ENCODE measurements around the gene TICAM2. TPM values are rescaled to one million over a fixed set of nuclear protein-coding genes. Genes with fewer than 3 reads are reported as not detected.
A peak's percentile ranks its signal among the peaks of the same experiment; 100 is the strongest.

The TICAM2 gene
- total and polyA plus RNA-seq, 4 experiments from 2014 or later: 0.52 to 1.6 (median 1.3) TPM; not detected in 1

DNA sequence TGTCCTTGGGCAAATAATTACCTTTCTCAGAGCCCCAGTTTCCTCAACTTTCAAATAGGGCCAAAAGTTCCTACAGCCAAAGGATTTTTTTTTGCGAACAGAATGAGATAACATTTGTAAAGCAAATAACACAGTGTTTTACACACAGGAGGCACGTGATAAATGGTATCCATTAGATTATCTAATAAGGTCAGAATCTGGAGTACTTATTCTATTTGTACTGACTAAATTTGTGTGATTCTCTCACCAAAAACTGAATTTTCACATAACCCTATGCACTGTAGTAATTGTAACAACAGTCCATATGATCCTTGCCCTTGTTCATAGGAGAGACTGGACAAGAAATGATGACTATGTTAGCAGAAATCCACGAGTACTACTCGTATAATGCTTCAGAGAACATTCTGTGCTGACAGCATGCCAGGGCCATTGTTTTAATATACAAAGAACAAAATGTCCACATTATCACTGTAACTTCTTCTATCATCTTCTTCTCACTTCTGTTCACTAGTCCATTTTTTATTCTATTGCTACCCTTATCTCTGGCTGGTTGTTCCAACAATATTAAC lies 43.8 kb downstream of the TICAM2 start:
- DNase-seq: no peak
- ChIA-PET POLR2A (ENCODE audit: partially characterized antibody) (no interaction called here), CTCF (ENCODE audit: partially characterized antibody) (interaction anchor here (1.7 kb wide), 1 partner anchor 16 kb away, joined by 6 read pairs; no protein-coding TSS in a partner anchor)
- Histone ChIP-seq H3K36me3 (ENCODE audit: insufficient read depth, low read length) (no peaks in the 10 kb centered on the region), H3K27me3 (ENCODE audit: insufficient read depth, low read length) (no peaks in the 10 kb centered on the region), H3K4me3 (ENCODE audit: low read length in 2 of 2) (no peak overlapping the region), H3K27ac (ENCODE audit: low read depth, low read length) (no peak overlapping the region), H3K4me1 (ENCODE audit: insufficient read depth, low read length) (no peaks in the 10 kb centered on the region), H3K9me3 (ENCODE audit: control insufficient read depth in 1 of 2, low read length in 2 of 2) (no peaks in the 10 kb centered on the region)
- H3K9me3 Mint-ChIP-seq: no peaks in the 10 kb centered on the region
- peaks cover 14 to 20% of the 10 kb centered on the region in 2 donors for H3K27me3 Mint-ChIP-seq
- H3K4me3 Mint-ChIP-seq: no peak overlapping the region
- no peak overlapping the region for H3K27ac Mint-ChIP-seq
- intact Hi-C loops (cut with micrococcal nuclease): no loop called here
- H3K36me3 Mint-ChIP-seq: no peaks in the 10 kb centered on the region
- peaks cover 0 to 1% (median 0%) of the 10 kb centered on the region in 4 donors for H3K4me1 Mint-ChIP-seq

- peaks cover 0 to 1% (median 0%) of the 10 kb centered on the region in 4 donors for H3K4me1 Mint-ChIP-seq
- no peak overlapping the region for H3K27ac ChIP-seq (ENCODE audit: low read depth, low read length)
- H3K27ac Mint-ChIP-seq: no peak overlapping the region
- no peaks in the 10 kb centered on the region for H3K27me3 ChIP-seq (ENCODE audit: insufficient read depth, low read length)
- peaks cover 13 to 15% of the 10 kb centered on the region in 2 donors for H3K27me3 Mint-ChIP-seq
- H3K4me1 ChIP-seq (ENCODE audit: insufficient read depth, low read length): no peaks in the 10 kb centered on the region
- no peak overlapping the region for H3K4me3 ChIP-seq (ENCODE audit: low read length in 2 of 2)
- ChIA-PET CTCF (ENCODE audit: partially characterized antibody) (no interaction called here), POLR2A (ENCODE audit: partially characterized antibody) (no interaction called here)
- H3K9me3 ChIP-seq (ENCODE audit: control insufficient read depth in 1 of 2, low read length in 2 of 2): no peaks in the 10 kb centered on the region
- no peak for DNase-seq
- no peaks in the 10 kb centered on the region for H3K36me3 ChIP-seq (ENCODE audit: insufficient read depth, low read length)
- no peaks in the 10 kb centered on the region for H3K9me3 Mint-ChIP-seq
- H3K36me3 Mint-ChIP-seq: no peaks in the 10 kb centered on the region
- intact Hi-C loops (cut with micrococcal nuclease): no loop called here
- H3K4me3 Mint-ChIP-seq: peak overlapping the region in 1 of 8 donors; percentile 15
These were observed 44.5 kb downstream of the TICAM2 start for GRCh38 chr5:115557667-115558387.

- ChIA-PET CTCF (ENCODE audit: partially characterized antibody) (no interaction called here), POLR2A (ENCODE audit: partially characterized antibody) (no interaction called here)
- no peak overlapping the region for H3K27ac ChIP-seq (ENCODE audit: low read depth, low read length)
- Mint-ChIP-seq H3K4me1 (peaks cover 0 to 1% (median 0%) of the 10 kb centered on the region in 4 donors), H3K36me3 (no peaks in the 10 kb centered on the region), H3K9me3 (no peaks in the 10 kb centered on the region), H3K4me3 (no peak overlapping the region), H3K27me3 (peaks cover 11 to 22% of the 10 kb centered on the region in 2 donors), H3K27ac (no peak overlapping the region)
- no peaks in the 10 kb centered on the region for H3K4me1 ChIP-seq (ENCODE audit: insufficient read depth, low read length)
- no peak for DNase-seq
- H3K4me3 ChIP-seq (ENCODE audit: low read length in 2 of 2): no peak overlapping the region
- H3K36me3 ChIP-seq (ENCODE audit: insufficient read depth, low read length): no peaks in the 10 kb centered on the region
- no peaks in the 10 kb centered on the region for H3K9me3 ChIP-seq (ENCODE audit: control insufficient read depth in 1 of 2, low read length in 2 of 2)
- intact Hi-C loops (cut with micrococcal nuclease): no loop called here
- H3K27me3 ChIP-seq (ENCODE audit: insufficient read depth, low read length): no peaks in the 10 kb centered on the region
These were observed 46.0 kb downstream of the TICAM2 start for GRCh38 chr5:115556276-115556675.

DNA sequence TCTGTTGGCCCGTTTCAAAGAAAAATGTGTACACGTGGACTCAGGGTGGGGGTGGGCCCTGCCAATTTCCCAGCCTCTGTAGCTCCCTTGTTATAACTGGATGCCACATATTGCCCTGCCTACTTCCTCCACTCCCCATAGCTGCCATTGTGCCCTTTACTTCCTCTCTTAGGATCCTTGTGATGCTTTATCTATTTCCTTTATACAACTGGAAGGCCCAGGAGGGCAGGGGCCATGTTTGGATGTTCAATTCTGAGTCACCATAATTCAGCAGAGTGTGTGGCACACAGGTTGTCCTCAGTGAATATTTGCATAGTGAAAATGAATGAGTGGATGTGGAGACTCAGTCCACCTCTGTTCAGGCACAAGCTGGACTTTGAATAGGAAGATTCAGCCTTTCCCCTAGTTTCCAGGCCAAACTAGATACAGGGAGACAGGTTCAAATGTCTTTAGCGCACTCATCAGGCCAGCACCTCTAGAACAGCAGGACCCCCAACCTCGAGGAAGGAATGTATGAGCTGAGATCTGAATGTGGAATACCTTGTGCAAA lies 47.1 kb downstream of the TICAM2 start:
- H3K27me3 Mint-ChIP-seq: peaks cover 5 to 17% of the 10 kb centered on the region in 2 donors
- H3K4me3 ChIP-seq (ENCODE audit: low read length in 2 of 2): no peak overlapping the region
- no peak overlapping the region for H3K27ac Mint-ChIP-seq
- H3K4me3 Mint-ChIP-seq: no peak overlapping the region
- H3K36me3 Mint-ChIP-seq: no peaks in the 10 kb centered on the region
- no peaks in the 10 kb centered on the region for H3K9me3 ChIP-seq (ENCODE audit: control insufficient read depth in 1 of 2, low read length in 2 of 2)
- DNase-seq: no peak
- no peaks in the 10 kb centered on the region for H3K27me3 ChIP-seq (ENCODE audit: insufficient read depth, low read length)
- intact Hi-C loops (cut with micrococcal nuclease): no loop called here
- H3K4me1 Mint-ChIP-seq: peaks cover 0 to 1% (median 0%) of the 10 kb centered on the region in 4 donors
- H3K36me3 ChIP-seq (ENCODE audit: insufficient read depth, low read length): no peaks in the 10 kb centered on the region
- H3K4me1 ChIP-seq (ENCODE audit: insufficient read depth, low read length): no peaks in the 10 kb centered on the region
- H3K27ac ChIP-seq (ENCODE audit: low read depth, low read length): no peak overlapping the region
- H3K9me3 Mint-ChIP-seq: no peaks in the 10 kb centered on the region
- POLR2A ChIA-PET (ENCODE audit: partially characterized antibody): interaction anchor here (1.1 kb wide), 1 partner anchor 12 kb away, joined by 3 read pairs; no protein-coding TSS in a partner anchor
- CTCF ChIA-PET (ENCODE audit: partially characterized antibody): interaction anchor here (0.9 to 1.0 kb wide), 2 partner anchors 16 to 20 kb away, joined by 3 read pairs; no protein-coding TSS in a partner anchor

- no peak overlapping the region for H3K27ac ChIP-seq (ENCODE audit: low read depth, low read length)
- no peaks in the 10 kb centered on the region for H3K4me1 ChIP-seq (ENCODE audit: insufficient read depth, low read length)
- H3K36me3 ChIP-seq (ENCODE audit: insufficient read depth, low read length): no peaks in the 10 kb centered on the region
- no peak overlapping the region for H3K27ac Mint-ChIP-seq
- no peak overlapping the region for H3K4me3 ChIP-seq (ENCODE audit: low read length in 2 of 2)
- peaks cover 4 to 13% of the 10 kb centered on the region in 2 donors for H3K27me3 Mint-ChIP-seq
- POLR2A ChIA-PET (ENCODE audit: partially characterized antibody): no interaction called here
- no peaks in the 10 kb centered on the region for H3K36me3 Mint-ChIP-seq
- H3K9me3 ChIP-seq (ENCODE audit: control insufficient read depth in 1 of 2, low read length in 2 of 2): no peaks in the 10 kb centered on the region
- no peaks in the 10 kb centered on the region for H3K9me3 Mint-ChIP-seq
- DNase-seq: no peak
- no peak overlapping the region for H3K4me3 Mint-ChIP-seq
- intact Hi-C loops (cut with micrococcal nuclease): no loop called here
- peaks cover 0 to 1% (median 0%) of the 10 kb centered on the region in 4 donors for H3K4me1 Mint-ChIP-seq
- CTCF ChIA-PET (ENCODE audit: partially characterized antibody): interaction anchor here (1.2 kb wide), 1 partner anchor 21 kb away, joined by 4 read pairs; no protein-coding TSS in a partner anchor
- no peaks in the 10 kb centered on the region for H3K27me3 ChIP-seq (ENCODE audit: insufficient read depth, low read length)
These were observed 49.2 kb downstream of the TICAM2 start for GRCh38 chr5:115553082-115553481.

DNA sequence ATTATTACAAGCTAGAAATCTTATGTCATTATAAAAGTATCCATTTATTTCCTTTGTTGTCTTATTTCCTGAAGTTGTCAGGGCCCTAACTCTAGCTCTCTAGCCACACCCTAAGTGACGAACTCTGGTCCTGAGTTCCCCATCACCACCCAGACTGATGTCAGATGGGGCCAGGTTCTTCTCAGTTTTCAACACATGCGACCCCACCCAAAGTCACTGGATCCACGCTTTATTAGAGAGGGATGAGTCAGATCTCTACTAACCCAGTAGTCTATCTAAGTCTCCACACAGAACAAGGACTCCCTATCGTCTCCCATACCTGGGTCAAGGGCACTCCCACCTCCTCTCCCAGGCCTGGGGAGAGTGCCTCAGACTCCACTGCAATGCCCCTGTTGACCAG lies 50.9 kb downstream of the TICAM2 start:
- Mint-ChIP-seq H3K27ac (no peak overlapping the region), H3K27me3 (peaks cover 3 to 11% of the 10 kb centered on the region in 2 donors), H3K4me1 (no peaks in the 10 kb centered on the region), H3K36me3 (no peaks in the 10 kb centered on the region), H3K9me3 (peaks cover 0 to 2% (median 0%) of the 10 kb centered on the region in 8 donors), H3K4me3 (peak overlapping the region in 1 of 8 donors; percentile 11)
- H3K4me1 ChIP-seq (ENCODE audit: insufficient read depth, low read length): no peaks in the 10 kb centered on the region
- ChIA-PET CTCF (ENCODE audit: partially characterized antibody) (no interaction called here), POLR2A (ENCODE audit: partially characterized antibody) (no interaction called here)
- H3K9me3 ChIP-seq (ENCODE audit: control insufficient read depth in 1 of 2, low read length in 2 of 2): no peaks in the 10 kb centered on the region
- no peak overlapping the region for H3K27ac ChIP-seq (ENCODE audit: low read depth, low read length)
- H3K27me3 ChIP-seq (ENCODE audit: insufficient read depth, low read length): no peaks in the 10 kb centered on the region
- no peak overlapping the region for H3K4me3 ChIP-seq (ENCODE audit: low read length in 2 of 2)
- DNase-seq: no peak
- no peaks in the 10 kb centered on the region for H3K36me3 ChIP-seq (ENCODE audit: insufficient read depth, low read length)
- intact Hi-C loops (cut with micrococcal nuclease): no loop called here

GRCh38 chr5:115549154-115549553 lies 53.1 kb downstream of the TICAM2 start:
- peaks cover 0 to 7% of the 10 kb centered on the region in 2 donors for H3K36me3 Mint-ChIP-seq
- H3K9me3 Mint-ChIP-seq: peaks cover 0 to 8% (median 4%) of the 10 kb centered on the region in 8 donors
- Histone ChIP-seq H3K4me1 (ENCODE audit: insufficient read depth, low read length) (peaks cover 4% of the 10 kb centered on the region), H3K9me3 (ENCODE audit: control insufficient read depth in 1 of 2, low read length in 2 of 2) (peaks cover 0 to 3% of the 10 kb centered on the region in 2 donors), H3K27me3 (ENCODE audit: insufficient read depth, low read length) (no peaks in the 10 kb centered on the region), H3K36me3 (ENCODE audit: insufficient read depth, low read length) (no peaks in the 10 kb centered on the region), H3K4me3 (ENCODE audit: low read length in 2 of 2) (no peak overlapping the region), H3K27ac (ENCODE audit: low read depth, low read length) (no peak overlapping the region)
- DNase-seq: no peak
- ChIA-PET POLR2A (ENCODE audit: partially characterized antibody) (no interaction called here), CTCF (ENCODE audit: partially characterized antibody) (no interaction called here)
- peaks cover 3 to 9% of the 10 kb centered on the region in 2 donors for H3K27me3 Mint-ChIP-seq
- H3K27ac Mint-ChIP-seq: peak overlapping the region in 1 of 7 donors; percentile 24
- intact Hi-C loops (cut with micrococcal nuclease): no loop called here
- H3K4me1 Mint-ChIP-seq: peaks cover 1 to 9% (median 4%) of the 10 kb centered on the region in 4 donors
- no peak overlapping the region for H3K4me3 Mint-ChIP-seq

All from CD4-positive, alpha-beta memory T cell (primary cell).